Bronchial epithelial cell (primary cell): ENCODE data around the gene GCH1. TPM values are rescaled to one million over a fixed set of nuclear protein-coding genes. Genes with fewer than 3 reads are reported as not detected.
A peak's percentile ranks its signal among the peaks of the same experiment; 100 is the strongest.

Experiments
- DNase-seq: peaks from one replicate; pipeline ENCODE4 v3.0.0-alpha.2; 2010; ENCODE audit warnings: low read depth
- FAIRE-seq: peaks from 2 replicates; lab custom pipeline; 2011; peaks lifted over from hg19 to GRCh38; lab: Jason Lieb, UNC
- H3K27me3 ChIP-seq: 2 replicates; pipeline ENCODE4 v1.5.1; 2011; ENCODE audit warnings: low read length; ENCODE audit not compliant: control insufficient read depth, insufficient read depth
- H3K36me3 ChIP-seq: 2 replicates; pipeline ENCODE4 v1.5.1; 2011; ENCODE audit warnings: low read length; ENCODE audit not compliant: control insufficient read depth, insufficient read depth
- H3K4me3 ChIP-seq: 2 replicates; pipeline ENCODE4 v1.5.1; 2011; ENCODE audit warnings: mild to moderate bottlenecking, low read depth, low read length, control low read depth
- CTCF ChIP-seq: IDR thresholded peaks from 2 replicates; pipeline ENCODE4 v1.5.1; 2011; ENCODE audit warnings: mild to moderate bottlenecking, moderate library complexity, low read length, control low read depth, inconsistent platforms; ENCODE audit not compliant: insufficient read depth, severe bottlenecking
- total RNA-seq: library from RNA; depleted of rRNA; stranded (reverse); fragments of >200 nt; gene quantifications from 2 replicates; pipeline ENCODE4 v1.2.1, GENCODE V29; 2014

The GCH1 gene
- total RNA-seq, 1 donor from 2014 or later = 9.0 TPM

GRCh38 chr14:54834727-54835126 is 67.9 kb downstream of the GCH1 start:
- H3K27me3 ChIP-seq = no peaks in the 10 kb centered on the region
- H3K36me3 ChIP-seq = no peaks in the 10 kb centered on the region
- no peak overlapping the region for H3K4me3 ChIP-seq
- TF ChIP-seq CTCF = no peak
- DNase-seq (peak; percentile 75), FAIRE-seq (no peak)

- DNase-seq = no peak
- H3K27me3 ChIP-seq = no peaks in the 10 kb centered on the region
- H3K36me3 ChIP-seq = no peaks in the 10 kb centered on the region
- H3K4me3 ChIP-seq = no peak overlapping the region
- FAIRE-seq = no peak
- TF ChIP-seq CTCF = no peak
Measured at GRCh38 chr14:54834081-54834480, 68.5 kb downstream of the GCH1 start.

GRCh38 chr14:54830650-54831049 is 72.0 kb downstream of the GCH1 start:
- TF ChIP-seq CTCF = no peak
- no peaks in the 10 kb centered on the region for H3K27me3 ChIP-seq
- FAIRE-seq = no peak
- no peaks in the 10 kb centered on the region for H3K36me3 ChIP-seq
- H3K4me3 ChIP-seq = no peak overlapping the region
- no peak for DNase-seq

- Histone ChIP-seq H3K4me3 (no peak overlapping the region), H3K27me3 (no peaks in the 10 kb centered on the region), H3K36me3 (no peaks in the 10 kb centered on the region)
- DNase-seq (no peak), FAIRE-seq (no peak)
- TF ChIP-seq CTCF = no peak
Measured at GRCh38 chr14:54829486-54830224, 73.0 kb downstream of the GCH1 start.

GRCh38 chr14:54828037-54828436 is 74.6 kb downstream of the GCH1 start:
- no peak overlapping the region for H3K4me3 ChIP-seq
- no peak for FAIRE-seq
- DNase-seq = no peak
- H3K36me3 ChIP-seq = no peaks in the 10 kb centered on the region
- H3K27me3 ChIP-seq = no peaks in the 10 kb centered on the region
- TF ChIP-seq CTCF = no peak
